Effector memory CD4-positive, alpha-beta T cell (primary cell): ENCODE measurements around the gene BMERB1.
"Not testable (repeated sequence)": the region's sequence is repeated elsewhere in the genome, so short reads cannot be mapped to it uniquely, and the experiment has no call there.

Experiments
- DNase-seq, 3 donors: peaks; one replicate each; pipeline ENCODE4 v3.0.0-alpha.2; 2020
- H3K27ac ChIP-seq: 2 replicates; pipeline ENCODE4 v1.7.0; 2013; ENCODE audit warnings: mild to moderate bottlenecking, low read length, moderate library complexity; ENCODE audit not compliant: insufficient read depth, poor library complexity, severe bottlenecking
- H3K27me3 ChIP-seq: replicated peaks from 2 replicates; pipeline ENCODE4 v1.7.0; 2013; ENCODE audit warnings: mild to moderate bottlenecking, low read length; ENCODE audit not compliant: insufficient read depth, control insufficient read depth, poor library complexity, severe bottlenecking
- H3K36me3 ChIP-seq: 2 replicates; pipeline ENCODE4 v1.7.0; 2013; ENCODE audit warnings: mild to moderate bottlenecking, low read length, moderate library complexity; ENCODE audit not compliant: control insufficient read depth, insufficient read depth
- H3K4me1 ChIP-seq: 2 replicates; pipeline ENCODE4 v1.7.0; 2013; ENCODE audit warnings: low read length, mild to moderate bottlenecking; ENCODE audit not compliant: control insufficient read depth, insufficient read depth, poor library complexity, severe bottlenecking
- H3K4me3 ChIP-seq: 2 replicates; pipeline ENCODE4 v1.7.0; 2013; ENCODE audit warnings: low read length, low read depth, mild to moderate bottlenecking; ENCODE audit not compliant: insufficient read depth, poor library complexity, severe bottlenecking
- H3K9me3 ChIP-seq: 2 replicates; pipeline ENCODE4 v1.7.0; 2013; ENCODE audit warnings: mild to moderate bottlenecking, low read length, moderate library complexity; ENCODE audit not compliant: control insufficient read depth

The BMERB1 gene

GRCh38 chr16:15607221-15607699 lies 172.9 kb downstream of the BMERB1 start:
- not testable (repeated sequence) for DNase-seq, H3K4me3 ChIP-seq, H3K27me3 ChIP-seq, H3K9me3 ChIP-seq, H3K4me1 ChIP-seq, H3K27ac ChIP-seq
- peaks cover 94% of the 10 kb centered on the region for H3K36me3 ChIP-seq

DNA sequence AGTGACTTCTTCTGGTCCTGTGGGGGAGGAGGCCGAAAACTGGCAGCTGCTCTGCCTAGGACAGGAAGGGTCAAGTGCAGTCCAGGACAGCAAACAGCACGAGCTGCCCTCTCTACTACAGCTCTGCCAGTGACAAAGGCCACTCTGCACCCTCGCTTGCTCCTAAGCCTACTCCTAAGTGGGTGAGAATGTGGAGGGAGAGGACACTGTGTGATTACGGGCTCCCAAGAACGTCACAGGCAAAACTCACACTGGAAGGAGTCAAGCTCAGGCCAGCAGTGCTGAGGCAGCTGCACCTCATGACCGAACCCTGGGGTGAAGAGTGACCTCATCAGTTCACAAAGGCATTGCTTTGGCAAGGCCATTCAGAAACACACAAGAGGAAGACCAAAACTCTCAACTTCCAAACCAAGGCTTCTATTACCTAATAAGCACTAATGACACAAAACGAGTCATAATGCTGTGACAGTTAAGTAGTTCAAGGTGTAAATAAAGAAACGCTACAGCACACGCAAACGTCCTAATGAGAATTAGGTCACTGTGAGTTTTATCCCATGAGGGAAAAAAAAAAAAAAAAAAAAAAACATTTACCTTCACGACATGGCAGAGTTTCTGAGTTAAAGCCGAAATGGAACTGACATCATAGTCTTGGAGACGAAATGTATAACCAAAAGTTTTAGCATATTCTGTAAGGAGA lies 173.5 kb downstream of the BMERB1 start:
- Histone ChIP-seq H3K9me3 (no peaks in the 10 kb centered on the region), H3K27me3 (no peaks in the 10 kb centered on the region), H3K27ac (no peak overlapping the region), H3K4me3 (no peak overlapping the region), H3K4me1 (no peaks in the 10 kb centered on the region), H3K36me3 (peaks cover 94% of the 10 kb centered on the region)
- DNase-seq, result no peak

DNA sequence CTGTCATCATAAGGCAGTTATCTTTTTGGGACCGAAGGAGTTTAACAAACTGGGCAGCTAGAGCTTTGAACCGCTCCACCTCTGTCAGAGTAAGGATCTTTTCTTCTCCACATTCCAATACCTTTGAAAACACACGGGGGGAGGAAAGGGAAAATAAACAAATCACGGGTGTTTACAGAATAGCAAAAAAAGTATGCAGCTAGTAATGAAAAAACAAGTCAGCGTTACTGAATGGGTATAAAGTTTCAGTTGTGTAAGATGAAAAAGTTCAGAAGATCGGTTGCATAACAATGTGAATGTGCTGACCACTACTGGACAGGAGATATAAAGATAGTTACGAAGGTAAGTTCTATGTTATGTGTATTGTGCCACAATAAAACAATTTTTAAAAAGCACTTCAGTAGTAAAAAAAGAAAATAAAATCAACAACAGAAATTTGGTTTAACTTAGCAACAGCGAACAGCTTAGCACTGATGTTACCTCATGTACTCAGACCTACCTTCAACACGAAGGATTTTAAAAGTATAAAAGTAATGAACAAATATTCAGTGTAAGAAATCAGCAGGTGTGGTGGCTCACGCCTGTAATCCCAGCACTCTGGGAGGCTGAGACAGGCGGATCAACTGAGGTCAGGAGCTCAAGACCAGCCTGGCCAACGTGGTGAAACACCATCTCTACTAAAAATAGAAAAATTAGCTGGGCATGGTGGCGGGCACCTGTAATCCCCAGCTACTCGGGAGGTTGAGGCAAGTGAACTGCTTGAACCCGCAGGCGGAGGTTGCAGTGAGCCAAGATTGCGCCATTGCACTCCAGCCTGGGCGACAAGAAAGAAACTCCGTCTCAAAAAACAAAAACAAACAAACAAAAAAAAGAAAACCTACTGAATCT lies 174.3 kb downstream of the BMERB1 start:
- Histone ChIP-seq H3K27me3 (no peaks in the 10 kb centered on the region), H3K36me3 (peaks cover 89% of the 10 kb centered on the region), H3K9me3 (no peaks in the 10 kb centered on the region), H3K4me3 (no peak overlapping the region), H3K4me1 (no peaks in the 10 kb centered on the region), H3K27ac (no peak overlapping the region)
- DNase-seq, result no peak

GRCh38 chr16:15609286-15609649 lies 174.9 kb downstream of the BMERB1 start:
- Histone ChIP-seq H3K4me1 (no peaks in the 10 kb centered on the region), H3K27me3 (no peaks in the 10 kb centered on the region), H3K4me3 (no peak overlapping the region), H3K36me3 (peaks cover 83% of the 10 kb centered on the region), H3K27ac (no peak overlapping the region), H3K9me3 (no peaks in the 10 kb centered on the region)
- DNase-seq, result no peak

GRCh38 chr16:15610369-15610871 lies 176.0 kb downstream of the BMERB1 start:
- no peaks in the 10 kb centered on the region for H3K27me3 ChIP-seq
- H3K36me3 ChIP-seq, result peaks cover 81% of the 10 kb centered on the region
- H3K4me3 ChIP-seq, result no peak overlapping the region
- H3K4me1 ChIP-seq, result no peaks in the 10 kb centered on the region
- H3K27ac ChIP-seq, result no peak overlapping the region
- H3K9me3 ChIP-seq, result no peaks in the 10 kb centered on the region
- no peak for DNase-seq

DNA sequence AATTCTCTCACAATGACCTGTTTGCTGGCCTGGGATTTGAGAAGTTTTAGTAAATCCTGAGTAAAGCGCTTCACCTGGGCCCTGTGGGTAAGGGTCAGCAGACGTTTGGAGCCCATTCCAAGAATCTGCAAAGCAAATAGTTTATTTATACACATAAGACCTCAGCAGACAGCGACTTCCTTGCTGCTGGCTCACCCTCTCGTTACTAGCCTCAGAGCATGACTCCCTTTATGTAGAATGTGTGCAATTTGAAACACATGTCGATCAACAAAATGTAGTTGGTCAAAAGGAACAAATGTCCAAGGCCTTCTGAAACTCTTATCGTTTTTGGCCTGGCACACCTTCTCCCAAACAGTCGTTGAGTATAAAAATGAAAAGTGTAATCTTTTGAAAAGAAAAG lies 177.2 kb downstream of the BMERB1 start:
- Histone ChIP-seq H3K9me3 (no peaks in the 10 kb centered on the region), H3K27me3 (no peaks in the 10 kb centered on the region), H3K4me3 (no peak overlapping the region), H3K4me1 (no peaks in the 10 kb centered on the region), H3K36me3 (peaks cover 83% of the 10 kb centered on the region), H3K27ac (no peak overlapping the region)
- DNase-seq, result no peak

- Histone ChIP-seq H3K4me3 (no peak overlapping the region), H3K4me1 (no peaks in the 10 kb centered on the region), H3K36me3 (peaks cover 84% of the 10 kb centered on the region), H3K9me3 (no peaks in the 10 kb centered on the region), H3K27me3 (no peaks in the 10 kb centered on the region), H3K27ac (no peak overlapping the region)
- DNase-seq, result no peak
Measured at GRCh38 chr16:15613676-15614075, 179.3 kb downstream of the BMERB1 start.

DNA sequence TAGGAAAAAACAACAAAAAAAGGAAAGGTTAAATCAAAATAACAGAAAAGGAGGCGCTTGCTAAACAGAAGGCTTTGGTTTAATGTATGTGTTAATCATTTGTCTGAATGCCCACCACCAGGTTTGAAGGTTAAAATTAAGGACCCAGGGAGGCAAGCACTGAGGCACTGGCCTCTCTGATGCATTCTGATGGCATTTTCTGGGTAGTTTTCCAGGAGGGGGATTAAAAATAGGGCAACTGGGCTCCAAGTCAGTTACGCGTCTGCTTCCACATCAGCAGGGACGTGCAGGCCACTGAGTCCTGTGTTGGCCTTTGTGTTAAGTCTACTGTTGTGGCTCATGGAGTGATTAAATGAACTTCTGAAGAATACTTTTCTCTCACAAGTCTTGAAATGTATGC lies 181.6 kb downstream of the BMERB1 start:
- H3K9me3 ChIP-seq, result no peaks in the 10 kb centered on the region
- H3K27me3 ChIP-seq, result no peaks in the 10 kb centered on the region
- no peak for DNase-seq
- no peak overlapping the region for H3K27ac ChIP-seq
- H3K4me1 ChIP-seq, result no peaks in the 10 kb centered on the region
- H3K36me3 ChIP-seq, result peaks cover 86% of the 10 kb centered on the region
- no peak overlapping the region for H3K4me3 ChIP-seq

DNA sequence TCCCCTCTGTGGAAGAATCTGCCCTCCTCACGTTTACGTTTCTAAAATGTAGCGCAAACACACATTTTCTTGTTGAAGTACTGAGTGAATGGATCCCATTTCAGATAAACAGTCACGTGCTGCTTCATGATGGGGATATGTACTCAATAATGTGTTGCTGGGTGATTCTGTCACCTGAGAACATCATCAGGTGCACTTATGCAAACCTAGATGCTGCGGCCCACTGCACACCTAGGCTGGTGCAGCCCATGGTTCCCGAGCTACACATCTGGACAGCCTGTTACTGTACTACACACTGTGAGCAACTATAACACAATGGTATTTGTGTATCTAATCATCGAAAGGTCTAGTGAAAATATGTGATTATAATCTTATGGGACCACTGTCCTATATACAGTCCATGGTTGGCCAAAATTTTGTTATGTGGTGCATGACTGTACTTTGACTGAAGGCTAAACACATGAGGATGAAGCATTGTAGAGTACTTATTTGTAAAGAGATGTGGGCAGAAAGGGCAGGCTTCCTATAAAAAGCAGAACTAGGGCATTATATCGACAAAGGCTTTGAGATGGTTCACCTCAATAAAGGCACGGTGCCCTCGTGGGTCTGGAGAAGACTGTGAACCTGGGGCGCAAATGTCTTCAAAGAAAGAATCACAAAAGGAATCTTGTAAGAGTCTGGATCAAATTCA lies 182.2 kb downstream of the BMERB1 start:
- no peak for DNase-seq
- Histone ChIP-seq H3K27ac (no peak overlapping the region), H3K4me3 (no peak overlapping the region)

More for the DNA sequence above, 182.2 kb downstream of the BMERB1 start:
- no peaks in the 10 kb centered on the region for H3K4me1 ChIP-seq
- H3K27me3 ChIP-seq, result no peaks in the 10 kb centered on the region
- H3K36me3 ChIP-seq, result peaks cover 87% of the 10 kb centered on the region
- H3K9me3 ChIP-seq, result no peaks in the 10 kb centered on the region
